Hematopoietic multipotent progenitor cell (in vitro differentiated cells): Measurements from ENCODE around the gene MYO1D. TPM values are rescaled to one million over a fixed set of nuclear protein-coding genes. Genes with fewer than 3 reads are reported as not detected.

Source experiments
- DNase-seq, 3 donors: peaks; one replicate each; pipeline ENCODE4 v3.0.0-alpha.2; 2011 to 2015; ENCODE audit warnings: low read depth in 2 of 3, low spot score in 2 of 3
- total RNA-seq: library from RNA; depleted of rRNA; stranded (reverse); fragments of >200 nt; gene quantifications from one replicate; pipeline ENCODE4 v1.2.3, GENCODE V29; 2012

Gene MYO1D
- total RNA-seq, 1 donor, result 8.1 TPM

DNA sequence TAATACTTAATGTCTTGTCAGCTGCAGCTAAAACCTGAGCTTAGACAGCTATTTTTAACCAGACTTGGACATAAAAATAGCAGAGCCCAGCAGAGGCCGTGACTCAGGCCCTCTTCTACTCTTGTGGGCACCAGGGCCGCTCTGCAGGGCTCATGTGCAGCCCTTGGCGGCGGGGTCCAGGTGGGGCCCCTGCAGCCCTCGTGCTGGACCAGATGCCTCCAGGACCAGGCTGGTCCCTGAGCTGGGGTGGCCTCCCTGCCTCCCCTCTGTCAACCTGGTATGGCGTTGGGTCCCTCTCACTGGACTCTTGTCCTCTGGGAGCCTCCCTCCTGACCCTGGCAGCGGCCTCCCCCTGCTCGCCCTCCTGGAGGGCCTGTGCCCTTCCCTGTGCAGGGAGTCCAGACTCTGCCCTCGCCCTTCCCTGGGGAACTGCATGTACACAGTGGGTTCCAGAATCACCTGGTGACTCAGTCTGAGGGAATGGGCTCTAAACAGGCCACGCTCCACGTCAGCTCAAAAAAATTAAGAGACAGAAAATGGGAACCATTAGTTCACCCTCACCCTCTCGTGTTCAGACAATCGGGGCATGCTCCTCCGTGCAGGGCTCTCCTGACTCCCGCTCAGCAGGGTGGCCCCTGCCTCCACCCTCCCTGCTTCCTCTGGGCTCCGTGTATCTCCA, 380.4 kb downstream of the MYO1D start:
- DNase-seq, result no peak

DNA sequence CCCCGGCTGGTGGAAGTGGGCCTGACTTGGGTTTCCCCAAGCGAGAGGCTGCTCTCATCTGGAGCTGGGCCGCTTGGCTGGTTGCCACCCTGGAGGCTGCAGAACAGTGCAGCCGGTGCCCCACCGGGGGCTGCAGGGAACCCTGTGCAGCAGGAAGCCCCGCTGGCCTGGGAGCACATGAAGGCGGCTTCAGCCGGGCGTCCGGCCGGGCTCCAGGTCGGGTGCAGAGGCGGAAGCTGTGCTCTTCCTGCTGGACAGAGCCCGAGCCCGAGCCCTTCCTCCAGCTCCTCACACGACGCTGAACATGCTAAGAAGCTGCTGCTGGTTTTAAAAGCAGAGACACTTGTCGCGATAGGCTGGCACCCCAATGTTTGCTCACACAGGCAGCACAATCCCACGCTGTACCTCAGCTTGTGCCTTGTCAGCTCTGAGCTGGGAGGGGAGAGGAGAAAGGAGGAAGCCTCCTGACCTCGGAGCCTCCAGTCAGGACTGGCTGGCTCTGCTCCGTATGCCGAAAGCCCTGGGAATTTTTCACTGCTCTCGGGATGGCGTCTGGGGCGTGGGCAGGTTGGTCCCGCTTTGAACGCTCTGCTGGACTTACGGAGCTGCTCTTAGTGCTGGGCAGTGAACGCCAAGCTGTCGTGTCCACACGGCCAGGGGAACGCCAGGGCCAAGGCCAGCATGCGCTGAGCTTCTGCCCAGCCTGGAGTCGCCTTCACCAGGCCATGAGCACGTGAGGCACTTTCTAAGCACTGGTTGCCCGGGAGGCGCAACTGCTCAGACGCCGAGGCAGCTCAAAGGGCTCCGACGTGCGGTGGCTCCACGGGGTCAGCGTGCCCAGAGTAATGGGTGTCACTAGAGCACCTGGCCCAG, 381.3 kb downstream of the MYO1D start:
- peak in 1 of 3 donors; percentile 51 for DNase-seq

DNA sequence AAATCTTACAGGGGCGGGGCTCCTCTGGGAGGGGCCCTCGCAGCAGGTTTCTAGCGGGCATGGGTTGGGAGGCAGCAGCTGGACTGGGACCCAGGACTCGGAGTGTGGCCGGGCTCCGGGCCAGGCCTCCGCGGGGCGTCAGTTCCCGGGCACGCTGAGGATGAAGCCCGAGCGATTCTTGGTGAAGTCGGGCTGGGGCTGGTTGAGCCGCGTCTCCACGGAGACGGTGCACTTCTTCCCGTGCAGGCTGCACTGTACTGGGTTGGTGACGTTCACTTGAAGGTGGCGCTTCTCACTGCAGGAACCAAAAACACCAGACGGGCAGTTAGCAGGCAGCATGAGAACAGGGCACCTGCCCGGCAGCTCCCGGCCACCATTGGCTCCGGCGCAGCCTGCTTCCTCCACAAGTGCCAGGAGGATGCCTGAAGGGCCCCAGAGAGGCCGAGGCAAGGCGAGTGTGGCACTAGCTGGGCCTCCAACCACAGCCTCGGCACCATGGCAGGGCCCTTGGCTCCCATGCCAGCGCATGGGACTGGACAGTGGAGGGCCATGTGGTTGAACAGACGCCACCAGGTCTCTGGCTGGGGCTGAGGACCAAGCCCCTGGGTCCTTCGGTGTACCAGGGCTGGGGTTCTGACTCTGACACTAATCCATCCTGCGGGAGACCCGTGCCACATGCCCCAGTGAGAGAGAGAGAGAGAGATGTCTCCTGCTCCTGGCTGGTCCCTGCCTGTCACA, 382.1 kb downstream of the MYO1D start:
- DNase-seq, result no peak

DNA sequence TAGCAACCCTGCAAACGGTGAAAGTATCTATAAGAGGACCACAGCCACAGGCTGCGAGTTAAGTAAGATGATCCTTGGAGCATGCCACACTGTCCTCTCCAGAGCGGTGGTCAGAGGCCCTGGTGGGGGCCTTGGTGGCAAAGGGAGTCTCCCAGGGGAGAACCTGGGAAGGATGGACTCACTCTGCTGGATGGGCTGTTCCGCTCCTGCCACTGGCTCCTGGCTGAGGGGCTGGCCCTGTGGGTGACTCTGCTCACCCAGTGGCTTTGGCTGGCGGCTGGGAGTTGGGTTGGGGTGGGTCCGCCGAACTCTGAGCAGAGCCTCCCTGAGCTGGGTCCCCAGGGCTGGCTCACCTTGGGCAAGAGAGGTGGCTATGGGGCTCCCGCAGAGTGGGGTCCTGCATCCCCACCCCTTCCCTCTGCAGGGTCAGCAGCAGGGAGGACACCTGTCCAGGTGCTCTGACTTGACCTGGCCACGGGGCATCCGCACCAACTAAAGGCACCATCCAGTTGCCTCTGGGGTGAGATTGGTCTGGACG, 382.9 kb downstream of the MYO1D start:
- no peak for DNase-seq

DNA sequence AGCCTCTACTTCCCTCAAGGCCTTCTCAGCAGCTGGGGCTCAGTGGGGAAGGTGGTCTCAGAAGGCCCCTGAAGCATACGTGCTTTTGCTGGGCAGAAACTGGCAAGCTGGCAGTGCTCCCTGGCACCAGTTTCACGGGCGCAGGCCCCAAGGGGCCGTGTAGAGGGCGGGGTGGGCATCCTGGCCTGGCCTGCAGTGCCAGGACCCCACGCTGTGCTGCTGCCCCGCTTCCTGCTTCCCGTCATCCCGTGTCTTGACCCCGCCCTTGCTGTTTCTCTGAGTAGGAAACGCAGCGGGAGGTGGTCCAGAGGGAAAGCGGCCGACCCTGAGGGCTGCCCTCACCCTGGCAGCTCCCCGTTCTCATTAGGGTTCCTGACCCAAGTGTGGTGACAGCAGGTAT, 383.4 kb downstream of the MYO1D start:
- no peak for DNase-seq

DNA sequence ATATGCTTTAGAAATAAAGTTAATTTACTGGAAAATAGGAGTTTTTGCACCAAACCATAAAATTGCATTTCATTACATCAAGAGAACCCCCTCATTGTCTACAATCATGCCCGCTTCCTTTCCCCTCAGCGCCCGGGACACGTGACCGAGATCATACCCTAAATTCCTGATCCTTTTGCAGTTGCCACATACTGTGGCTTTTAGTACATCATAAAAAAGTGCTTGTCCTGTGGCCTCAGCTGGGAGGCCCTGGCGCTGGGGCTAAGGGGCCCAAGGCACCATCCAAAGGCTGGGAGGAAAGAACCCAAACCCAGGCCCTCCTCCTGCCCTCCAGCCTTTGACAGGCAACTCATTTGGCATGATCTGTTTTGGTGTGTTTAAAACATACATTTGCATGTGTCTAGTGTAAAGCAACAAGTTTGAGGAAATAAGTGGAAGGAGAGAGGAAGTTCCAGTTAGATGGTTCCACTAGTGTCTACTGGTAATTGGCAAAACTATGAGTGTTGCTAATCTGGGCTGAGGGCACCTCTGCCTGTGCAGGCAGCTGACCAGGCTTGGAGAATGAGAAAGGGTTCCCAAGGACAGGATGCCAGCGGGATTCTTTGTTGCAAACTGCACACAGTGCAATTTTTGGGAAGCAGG, 384.2 kb downstream of the MYO1D start:
- DNase-seq, result no peak

DNA sequence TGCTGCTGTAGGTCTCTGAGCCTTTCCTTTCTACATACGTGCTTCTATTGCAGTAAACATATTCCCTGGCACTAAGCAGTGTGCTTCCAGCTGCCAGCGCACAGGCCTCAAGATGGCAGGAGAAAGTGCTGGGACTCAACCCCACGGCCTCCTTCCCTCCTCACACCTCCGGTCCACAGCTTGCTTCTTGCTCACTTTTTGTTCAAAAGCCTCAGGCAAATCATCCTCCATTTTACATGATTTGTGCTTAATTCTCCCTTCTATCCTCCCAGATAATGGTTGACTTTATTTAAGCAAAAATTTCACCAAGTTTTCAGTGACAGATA, 384.7 kb downstream of the MYO1D start:
- no peak for DNase-seq

DNA sequence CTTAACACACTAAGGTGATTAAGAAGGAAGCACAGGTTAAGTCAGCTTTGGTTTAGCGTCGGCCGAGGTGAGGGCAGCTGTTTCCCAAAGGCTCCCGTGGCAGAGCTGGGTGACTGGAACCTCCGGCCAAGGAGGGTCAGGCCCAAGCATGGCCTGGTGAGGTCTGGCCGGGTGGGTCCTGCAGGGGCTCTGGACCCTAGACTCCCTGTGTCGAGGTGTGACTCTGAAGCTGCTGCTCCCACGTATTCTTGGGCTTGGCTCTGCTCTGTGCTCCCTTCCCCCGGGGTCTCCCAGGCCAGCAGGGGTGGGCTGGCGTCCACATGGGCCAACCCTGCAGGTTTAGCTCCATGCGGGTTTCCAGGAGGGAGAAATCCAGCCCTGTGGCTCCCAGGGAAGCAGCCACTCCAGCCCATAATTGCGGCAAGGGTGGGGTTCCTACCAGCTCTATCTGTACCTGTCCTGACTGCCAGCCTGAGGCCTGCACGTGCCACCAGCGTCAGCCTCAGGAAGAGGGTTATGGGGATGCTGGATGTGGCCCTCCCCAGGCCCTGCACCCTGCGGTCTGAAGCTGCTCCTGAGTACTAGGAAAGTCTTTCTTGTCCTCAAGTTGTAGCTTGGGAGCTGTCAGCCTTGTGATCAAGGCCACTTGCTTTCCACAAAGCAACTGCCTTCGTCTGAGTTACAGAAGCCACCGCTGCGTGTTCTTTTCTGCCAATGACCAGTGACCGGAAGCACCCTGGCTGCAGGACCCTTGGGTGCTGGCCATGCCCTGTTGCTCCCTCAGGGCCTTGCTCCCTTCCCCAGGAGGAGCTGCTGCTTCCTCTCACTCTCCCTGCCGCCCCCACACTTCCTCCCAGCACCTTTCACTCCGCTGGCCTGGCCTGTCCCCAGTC, 385.3 kb downstream of the MYO1D start:
- no peak for DNase-seq

DNA sequence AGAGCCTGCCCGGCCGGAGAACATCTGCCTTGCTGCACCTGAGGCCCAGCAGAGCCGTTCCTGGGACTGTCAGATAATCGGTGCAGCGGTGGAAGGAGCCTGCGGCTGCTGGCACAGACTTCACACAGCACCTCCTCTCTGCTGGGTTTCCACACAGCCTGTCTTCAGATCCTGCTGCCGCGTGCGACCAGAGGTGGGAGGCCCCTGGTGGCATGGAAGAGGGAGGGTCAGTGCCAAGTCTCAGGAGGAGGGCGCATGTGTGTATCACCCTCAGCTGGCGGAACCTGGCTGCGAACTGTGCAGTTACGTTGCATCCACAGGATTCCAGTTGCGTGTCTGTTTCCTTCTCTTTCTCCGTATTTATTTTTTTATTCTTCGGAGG, 386.8 kb downstream of the MYO1D start:
- DNase-seq, result no peak

DNA sequence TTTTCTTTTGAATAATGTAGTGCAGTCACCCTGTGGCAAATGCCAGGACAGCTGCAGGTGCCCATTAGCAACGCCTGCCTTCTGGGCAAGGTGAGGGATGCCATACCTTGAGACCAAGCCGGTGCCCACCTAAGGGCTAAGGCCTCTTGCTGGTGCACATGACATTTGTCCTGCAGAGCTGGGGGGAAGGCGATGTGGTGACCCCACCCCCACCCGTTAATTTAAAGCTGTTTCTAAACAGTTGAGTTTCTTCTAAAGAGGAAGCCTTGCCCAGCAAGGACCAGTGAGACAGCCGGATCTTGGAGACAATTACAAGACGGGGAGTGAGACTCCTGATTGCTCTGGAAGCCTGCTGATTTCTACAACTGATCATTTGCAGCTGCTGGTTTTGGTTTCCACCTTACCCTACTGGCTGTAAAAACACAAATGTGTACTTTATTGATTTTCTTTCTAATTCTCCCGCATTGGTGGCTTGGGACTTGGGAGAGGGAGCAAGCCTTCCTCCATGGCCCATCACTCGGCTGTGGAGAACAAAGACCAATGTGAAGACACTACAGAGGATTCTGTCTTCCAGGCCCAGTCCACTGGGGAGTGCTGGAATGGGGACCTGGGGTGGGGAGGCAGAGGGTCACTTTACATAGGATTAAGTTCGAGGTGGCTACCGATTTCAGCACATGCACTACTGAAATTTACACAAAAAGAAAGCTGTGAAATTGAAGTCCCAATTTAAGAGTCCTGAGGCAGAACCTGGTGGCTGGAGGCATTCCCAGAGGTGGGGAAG, 387.4 kb downstream of the MYO1D start:
- DNase-seq, result no peak

DNA sequence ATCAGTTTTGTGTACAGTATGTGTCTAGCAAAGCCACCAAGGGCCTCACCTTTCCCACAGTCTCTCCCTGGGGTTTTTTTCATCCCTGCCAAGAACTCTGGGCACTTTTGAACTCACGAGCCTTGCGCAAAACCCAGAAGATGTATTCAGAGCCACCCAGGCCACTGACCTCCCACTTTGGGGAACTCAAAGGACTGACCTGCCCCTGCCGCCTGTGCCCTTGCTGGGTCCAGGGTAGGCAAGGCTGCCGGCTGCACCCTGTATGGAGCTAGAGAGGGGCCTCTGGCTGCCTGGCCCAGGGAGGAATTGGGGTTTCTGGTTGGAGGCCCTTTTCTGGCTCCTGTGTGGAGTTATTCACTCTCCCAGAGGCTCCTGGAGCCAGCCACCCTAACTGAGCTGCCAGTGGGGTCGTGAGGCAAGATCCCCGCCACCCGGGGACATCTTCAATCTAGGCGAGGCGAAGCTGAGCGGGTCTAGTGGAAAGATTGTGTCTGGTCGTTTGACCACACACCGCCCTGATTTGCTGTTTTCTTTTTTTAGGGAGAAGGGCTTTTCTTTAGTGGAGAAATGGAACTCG, 388.2 kb downstream of the MYO1D start:
- DNase-seq, result no peak

DNA sequence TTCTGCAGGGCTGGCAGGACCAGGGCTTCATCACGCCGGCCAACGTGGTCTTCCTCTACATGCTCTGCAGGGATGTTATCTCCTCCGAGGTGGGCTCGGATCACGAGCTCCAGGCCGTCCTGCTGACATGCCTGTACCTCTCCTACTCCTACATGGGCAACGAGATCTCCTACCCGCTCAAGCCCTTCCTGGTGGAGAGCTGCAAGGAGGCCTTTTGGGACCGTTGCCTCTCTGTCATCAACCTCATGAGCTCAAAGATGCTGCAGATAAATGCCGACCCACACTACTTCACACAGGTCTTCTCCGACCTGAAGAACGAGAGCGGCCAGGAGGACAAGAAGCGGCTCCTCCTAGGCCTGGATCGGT, 388.8 kb downstream of the MYO1D start:
- DNase-seq, result no peak

DNA sequence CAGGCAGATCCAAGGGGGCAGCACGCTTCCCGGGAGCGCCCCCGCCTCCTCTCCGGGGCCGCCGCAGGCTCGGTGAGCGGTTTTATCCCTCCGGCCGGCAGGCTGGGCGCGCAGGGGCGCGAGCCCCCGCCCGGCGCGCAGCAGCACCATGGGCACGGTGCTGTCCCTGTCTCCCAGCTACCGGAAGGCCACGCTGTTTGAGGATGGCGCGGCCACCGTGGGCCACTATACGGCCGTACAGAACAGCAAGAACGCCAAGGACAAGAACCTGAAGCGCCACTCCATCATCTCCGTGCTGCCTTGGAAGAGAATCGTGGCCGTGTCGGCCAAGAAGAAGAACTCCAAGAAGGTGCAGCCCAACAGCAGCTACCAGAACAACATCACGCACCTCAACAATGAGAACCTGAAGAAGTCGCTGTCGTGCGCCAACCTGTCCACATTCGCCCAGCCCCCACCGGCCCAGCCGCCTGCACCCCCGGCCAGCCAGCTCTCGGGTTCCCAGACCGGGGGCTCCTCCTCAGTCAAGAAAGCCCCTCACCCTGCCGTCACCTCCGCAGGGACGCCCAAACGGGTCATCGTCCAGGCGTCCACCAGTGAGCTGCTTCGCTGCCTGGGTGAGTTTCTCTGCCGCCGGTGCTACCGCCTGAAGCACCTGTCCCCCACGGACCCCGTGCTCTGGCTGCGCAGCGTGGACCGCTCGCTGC, 389.3 kb downstream of the MYO1D start:
- DNase-seq, result no peak

DNA sequence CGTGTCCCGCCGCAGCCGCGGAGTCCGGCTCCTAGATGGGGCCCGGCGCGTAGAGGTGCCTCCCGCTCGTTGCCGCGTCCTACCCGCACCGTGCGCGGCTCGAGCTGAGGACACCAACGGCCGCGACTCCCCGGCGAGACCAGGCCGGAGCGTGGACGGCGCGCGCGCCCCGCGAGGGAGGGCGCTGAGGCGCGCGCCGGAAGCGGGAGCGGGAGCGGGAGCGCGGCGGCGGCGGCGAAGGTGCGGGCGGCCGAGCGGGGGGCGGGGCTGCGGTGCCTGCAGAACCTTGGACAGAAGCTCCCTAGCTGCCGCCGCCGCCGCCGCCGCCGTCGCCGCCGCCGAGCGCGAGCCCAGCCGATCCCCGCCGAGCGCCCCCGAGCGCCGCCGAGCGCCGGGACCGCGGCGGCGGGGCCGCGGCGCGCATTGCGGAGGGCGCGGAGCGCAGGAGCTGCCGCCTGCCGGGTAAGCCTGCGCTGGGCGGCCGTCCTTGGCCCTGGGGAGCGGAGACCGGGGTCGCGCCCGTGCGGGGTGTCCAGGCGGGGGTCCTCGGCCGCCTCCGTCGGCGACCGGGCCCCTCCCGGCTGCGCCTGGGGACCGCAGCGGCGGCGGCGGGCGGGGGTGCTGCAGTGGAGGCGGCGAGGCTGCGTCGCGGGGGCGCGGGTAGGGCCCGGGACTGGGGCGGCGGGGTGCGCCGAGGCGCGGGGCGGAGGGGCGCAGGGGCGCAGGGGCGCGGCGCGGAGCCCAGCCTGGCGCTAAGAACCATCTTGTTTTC, 390.0 kb downstream of the MYO1D start, which contains the start of gene CDK5R1:
TSS of gene CDK5R1 (plus strand) at position 293 of the 772 bp plus-strand sequence. CDS start 628 bp downstream, outside the sequence.
- DNase-seq, result peak; percentile 49 to 75 (median 66)

DNA sequence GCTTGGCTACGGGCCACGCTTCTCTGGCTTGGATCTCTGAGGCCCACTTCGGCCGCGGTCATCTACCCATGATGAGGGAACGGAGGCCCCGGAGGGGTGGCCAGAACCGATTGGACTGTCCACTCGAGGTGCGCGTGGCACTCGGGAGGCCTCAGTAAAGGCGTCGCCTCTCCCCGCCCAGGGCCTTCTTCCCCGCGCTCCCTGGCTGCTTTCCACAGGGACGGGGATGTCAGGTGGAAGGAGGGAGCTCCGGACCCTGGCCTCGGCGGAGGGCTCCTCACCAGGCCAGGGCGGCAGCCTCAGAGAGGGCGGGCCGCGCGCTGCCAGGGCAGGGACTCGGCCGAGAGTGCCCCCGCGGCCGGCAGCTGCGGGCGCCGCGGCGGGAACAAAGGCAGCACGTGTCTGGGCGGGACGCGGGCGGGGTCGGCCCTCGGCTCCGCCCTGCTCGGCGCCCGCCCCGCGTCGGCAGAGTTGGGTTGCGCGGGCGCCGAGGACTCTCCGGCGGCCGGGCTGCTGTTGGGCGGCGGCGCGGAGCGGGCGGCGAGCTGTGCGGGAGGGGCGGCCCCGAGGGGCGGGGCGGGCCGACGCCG, 390.7 kb downstream of the MYO1D start:
- peak; percentile 61 to 69 (median 67) for DNase-seq

DNA sequence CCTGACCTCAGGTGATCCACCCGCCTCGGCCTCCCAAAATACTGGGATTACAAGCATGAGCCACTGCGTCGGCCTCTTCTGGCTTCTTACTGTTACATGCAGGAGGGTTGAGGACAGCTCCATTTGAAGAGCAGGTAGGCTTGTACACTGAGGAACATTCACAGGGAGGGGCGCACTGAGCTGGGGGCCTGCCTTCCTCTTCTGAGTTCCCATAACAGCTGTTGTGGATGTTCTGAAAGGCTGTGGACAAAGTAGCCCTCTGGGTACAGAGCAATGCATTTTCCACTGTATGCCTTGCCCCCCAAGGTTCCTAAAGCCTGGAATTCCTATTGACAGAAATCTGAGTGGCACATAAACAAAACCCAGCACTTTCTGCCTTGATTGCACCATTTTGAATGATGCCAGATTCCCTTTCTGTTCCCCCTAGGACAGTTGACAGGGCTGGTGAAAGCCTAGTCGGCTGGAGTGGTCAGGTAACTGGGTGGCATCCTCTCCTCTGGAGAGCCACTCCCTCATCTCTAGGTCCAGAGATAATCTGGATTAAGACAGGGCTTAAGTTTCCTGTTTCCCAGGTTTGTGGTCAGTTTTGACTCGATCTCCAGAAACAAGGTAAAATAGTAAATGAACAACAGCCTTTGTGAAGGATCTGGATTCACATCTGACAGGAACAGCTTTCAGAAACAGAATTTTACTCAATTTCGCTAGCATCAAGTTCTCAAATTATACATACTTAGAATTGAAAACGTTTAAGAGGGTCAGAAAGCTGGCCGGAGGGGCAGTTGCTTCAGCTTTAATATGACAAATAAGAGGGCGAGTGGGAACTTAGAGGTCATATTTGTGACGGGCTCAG, 391.4 kb downstream of the MYO1D start:
- no peak for DNase-seq
